Activated CD4-positive, alpha-beta T cell treated with anti-CD3 and anti-CD28 coated beads, Interleukin-2, amount 50 U/mL, for 24 hours (primary cell): ENCODE measurements around the gene CACNA1I.
A peak's percentile ranks its signal among the peaks of the same experiment; 100 is the strongest.

Experiments used
- DNase-seq, 2 donors: peaks; one replicate each; pipeline ENCODE4 v3.0.0-alpha.2; 2020; ENCODE audit warnings: low read depth in 1 of 2, low spot score in 1 of 2

The CACNA1I gene

DNA sequence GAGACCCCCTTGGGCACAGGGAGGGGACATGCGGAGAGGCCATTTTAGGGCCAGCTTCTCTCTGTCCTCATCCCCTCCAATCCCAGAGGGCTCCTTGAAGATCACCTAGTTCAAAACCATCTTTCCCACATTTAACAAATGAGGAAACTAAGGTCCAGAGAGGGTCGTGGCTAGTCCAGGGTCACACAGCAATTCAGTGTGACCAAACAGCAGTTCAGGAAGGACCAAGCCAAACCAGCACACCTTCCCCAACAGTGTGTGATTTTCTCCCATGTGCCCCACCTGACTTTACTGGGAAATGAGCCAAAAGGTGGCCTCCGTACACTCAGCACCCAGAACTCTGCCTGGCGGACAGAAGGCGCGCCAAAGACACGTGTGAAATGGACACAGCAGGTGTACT is 51.3 kb downstream of the CACNA1I start:
- no peak for DNase-seq

DNA sequence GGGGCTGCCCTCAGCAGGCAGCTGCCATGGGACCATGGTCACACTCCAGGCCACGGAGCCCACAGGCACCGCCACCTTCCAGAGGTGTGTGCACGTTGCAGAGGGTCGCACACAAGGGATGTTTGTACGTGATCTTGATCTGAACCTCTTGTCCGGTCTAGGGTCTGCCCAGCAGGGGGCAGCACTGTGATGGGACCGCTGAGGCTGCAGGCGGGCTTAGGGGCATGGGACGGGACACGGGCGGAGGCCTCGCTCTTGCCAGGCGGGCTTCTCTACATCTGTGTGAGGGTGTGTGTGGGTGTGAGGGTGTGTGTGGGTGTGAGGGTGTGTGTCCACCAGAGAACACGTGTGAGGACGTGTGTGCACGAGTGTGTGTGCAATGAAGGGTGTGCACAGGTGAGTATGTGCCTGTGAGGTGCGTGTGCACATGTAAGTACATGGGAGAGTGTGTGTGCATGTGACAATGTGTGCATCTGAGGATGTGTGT is 52.4 kb downstream of the CACNA1I start:
- peak; percentile 40 to 52 for DNase-seq

DNA sequence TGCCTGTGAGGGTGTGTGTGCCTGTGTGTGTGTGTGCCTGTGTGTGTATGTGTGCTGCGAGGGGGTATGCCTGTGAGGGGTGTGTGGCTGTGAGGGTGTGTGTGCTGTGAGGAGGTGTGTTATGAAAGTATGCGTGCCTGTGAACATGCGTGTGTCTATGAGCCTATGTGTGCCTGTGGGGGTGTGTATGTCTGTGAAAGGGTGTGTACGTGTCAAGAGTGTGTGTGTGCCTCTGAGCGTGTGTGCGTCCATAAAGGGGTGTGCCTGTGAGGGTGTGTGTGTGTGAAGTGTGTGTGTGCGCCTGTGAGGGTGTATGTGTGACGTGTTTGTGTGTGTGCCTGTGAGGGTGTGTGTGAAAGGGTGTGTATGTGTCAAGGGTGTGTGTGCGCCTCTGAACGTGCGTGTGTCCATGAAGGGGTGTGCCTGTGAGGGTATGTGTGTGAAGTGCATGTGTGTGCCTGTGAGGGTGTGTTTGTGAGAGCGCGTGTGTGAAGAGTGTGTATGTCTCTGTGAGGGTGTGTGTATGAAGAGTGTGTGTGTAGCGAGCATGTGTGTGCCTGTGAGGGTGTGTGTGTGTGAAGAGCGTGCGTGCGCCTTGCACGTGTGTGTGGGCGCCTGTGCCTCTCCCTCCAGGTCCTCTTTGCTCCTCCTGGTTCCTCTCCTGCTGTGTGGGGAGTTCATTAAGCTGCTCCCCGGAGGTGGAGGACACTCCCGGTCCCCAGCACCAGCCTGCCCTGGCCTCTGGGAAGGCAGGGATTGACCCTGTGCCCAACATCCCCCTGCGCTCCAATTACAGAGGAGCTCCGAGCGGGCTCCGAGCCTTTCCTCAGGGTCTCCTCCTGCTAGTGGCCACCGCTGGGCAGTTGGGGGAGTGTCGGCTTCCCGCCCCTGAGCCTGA is 53.3 kb downstream of the CACNA1I start:
- DNase-seq: no peak

DNA sequence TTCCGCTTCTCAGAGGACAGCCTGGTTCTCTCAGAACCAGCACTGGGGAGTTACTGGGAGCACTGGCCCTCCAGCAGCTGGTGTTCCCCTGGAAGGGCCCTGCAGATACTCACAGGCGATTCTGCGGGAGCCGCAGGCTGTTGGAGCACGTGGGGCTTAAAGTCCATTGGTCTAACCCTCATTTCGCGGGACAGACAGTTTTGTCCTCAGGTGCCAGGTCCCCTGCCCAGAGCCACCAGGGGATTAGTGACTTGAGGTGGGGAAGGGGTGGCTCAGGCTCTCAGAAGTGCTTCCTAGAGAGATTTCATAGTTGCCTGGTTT is 53.9 kb downstream of the CACNA1I start:
- DNase-seq: no peak

DNA sequence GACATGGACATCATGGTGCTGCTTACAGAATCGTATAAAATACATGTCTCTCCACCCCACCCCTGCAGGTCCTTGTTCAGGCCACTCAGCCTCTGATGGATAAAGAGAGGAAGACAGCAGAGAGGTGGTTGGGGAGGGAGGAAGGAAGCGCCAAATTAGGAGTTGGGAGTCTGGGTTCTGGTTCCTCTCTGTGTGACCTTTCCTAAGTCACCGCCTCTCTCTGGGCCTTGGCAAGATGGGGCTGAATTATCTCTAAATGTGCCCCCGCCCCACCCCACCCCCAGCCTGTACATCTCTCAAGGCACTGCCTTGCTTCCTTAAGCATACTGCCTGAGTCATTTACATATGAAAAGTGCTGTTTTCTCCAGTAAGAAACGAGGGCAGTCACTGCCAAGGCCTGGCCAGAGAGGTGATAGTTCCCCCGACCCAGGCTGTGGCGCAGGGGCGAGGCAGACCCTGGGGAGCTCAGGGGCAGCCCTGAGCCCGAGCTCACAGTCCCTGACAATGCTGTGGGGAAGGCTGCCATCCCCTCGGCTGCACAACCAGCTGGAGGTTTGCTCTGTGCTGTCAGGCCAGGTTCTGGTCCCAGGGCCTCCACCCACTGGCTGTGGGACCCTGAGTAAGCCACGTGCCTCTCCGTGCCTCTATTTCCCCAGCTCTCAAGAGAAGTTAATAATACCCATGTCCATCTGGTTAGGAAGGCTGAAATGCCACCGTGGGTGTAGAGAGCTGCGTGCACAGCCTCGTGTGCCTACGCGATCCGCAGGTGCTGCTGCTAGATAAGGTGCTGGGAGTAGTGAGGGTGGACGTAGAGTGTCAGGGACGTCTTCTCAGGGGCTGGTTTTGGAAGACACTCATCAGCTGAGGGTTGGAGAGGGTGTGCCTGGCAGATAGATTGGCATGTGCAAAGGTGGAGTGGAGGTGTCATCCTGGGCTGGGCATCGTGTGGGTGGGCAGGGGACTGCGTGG is 55.3 kb downstream of the CACNA1I start:
- no peak for DNase-seq

DNA sequence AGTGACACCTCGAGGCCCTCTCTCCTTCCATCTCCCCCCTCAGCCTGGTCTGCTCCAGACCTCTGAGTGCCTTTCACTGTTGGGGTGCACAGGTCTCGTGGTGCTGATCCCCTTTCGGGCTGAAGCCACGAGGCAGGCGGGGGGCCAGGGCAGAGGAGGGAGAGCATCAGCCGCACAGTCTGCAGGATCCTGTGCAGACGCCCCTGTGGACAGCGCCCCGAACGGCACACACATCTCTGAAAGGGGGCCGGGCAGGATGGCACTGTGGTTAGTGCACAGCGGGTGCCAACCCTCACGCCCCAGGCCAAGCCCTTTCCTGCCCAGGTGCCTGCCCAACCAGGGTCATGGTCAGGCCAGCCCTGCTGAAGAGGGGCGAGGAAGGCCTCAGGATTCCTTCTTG is 56.7 kb downstream of the CACNA1I start:
- no peak for DNase-seq

DNA sequence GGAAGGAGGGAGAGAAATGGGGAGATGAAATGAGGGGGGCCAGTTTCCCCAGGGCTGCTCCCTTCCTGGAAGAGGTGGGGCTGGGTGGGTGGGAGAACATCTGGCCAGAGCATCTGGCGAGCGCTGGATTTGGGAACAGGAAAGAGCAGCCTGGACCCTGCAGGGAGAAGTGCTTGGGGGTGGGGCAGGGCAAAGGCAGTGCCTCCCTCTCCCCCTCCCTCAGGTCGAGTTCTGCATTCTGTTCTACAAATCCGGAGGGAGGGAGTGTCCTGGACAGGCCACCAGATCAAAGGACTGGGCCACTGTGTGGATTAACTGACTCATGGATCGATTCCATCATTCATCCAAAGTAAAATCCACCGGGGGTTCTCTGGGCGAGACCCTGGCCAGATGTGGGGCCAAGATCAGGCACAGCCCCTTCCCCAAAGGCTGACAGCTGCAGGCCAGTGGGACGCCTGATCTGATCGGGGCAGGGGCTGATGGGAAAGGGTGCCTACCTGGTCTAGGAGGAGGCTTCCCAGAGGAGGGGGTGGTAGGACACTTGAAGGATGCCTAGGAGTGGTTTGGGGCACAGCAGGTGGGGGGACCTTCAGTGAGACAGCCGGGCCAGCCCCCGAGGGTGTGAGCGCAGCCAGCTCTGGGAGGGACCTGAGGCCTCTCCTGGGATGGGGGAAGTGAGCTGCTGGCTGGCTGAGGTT is 57.5 kb downstream of the CACNA1I start:
- no peak for DNase-seq

DNA sequence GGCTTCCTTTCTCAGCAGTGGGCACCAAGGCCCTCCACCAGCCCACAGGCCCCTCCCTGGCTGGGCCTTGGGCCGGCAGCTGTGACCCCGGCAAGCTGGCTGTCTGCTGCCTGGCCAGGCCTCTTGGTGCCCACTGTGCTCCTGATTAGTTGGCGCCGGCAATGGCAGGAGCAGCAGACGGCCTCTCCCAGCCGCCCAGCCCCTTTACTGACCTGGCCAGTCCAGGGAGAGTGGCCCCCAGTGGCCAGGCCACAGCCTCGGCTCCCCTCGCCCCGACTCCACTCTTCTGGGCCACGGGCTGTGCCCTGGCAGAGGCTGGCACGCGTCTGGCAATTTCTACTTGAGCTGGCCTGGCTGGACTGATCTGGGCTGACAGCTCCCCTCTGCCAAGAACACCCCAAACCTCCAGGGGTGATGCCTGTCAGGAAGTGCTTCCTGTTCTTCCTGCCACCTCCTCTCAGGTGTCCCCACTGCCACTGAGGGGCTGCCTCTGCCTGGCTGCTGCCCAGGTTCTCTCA is 58.1 kb downstream of the CACNA1I start:
- DNase-seq: no peak

DNA sequence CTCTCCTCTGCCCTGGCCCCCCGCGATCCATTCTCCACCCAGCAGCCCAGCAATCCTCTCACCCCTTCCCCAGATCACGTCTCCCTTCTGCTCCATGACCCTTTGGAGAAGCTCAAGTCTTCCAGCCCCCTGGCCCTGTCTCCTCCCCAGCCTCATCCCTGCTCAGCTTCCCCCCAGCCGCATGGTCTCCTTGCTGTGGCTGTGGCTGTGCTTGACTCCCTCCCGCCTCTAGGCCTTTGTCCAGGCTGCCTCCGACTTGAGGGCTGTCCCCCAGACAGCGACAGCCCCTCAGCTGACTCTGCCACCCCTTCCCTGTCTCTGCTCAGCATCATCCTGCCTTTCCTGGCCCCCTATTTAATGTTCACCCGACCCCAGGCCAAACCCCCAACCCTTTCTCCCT is 59.3 kb downstream of the CACNA1I start:
- DNase-seq: no peak

DNA sequence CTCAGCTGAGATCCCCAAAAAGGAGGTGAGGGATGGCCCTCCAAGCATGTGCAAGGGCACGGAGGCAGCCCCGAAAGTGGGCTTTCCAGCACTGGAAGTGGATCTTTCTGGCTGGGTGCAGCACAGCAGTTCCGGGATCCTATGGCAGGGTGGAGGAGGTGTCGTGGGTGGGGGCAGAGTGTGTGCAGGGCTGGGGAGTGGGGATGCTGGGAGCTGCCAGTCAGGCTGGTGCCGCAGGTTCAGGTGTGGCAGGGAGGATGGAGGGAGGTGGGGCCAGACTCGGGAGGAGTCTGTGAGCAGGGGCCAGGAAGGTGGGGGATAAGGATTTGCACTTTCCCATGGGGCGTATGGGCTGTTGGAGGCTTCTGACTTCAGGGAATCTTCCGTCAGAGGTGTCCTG is 60.2 kb downstream of the CACNA1I start:
- no peak for DNase-seq

DNA sequence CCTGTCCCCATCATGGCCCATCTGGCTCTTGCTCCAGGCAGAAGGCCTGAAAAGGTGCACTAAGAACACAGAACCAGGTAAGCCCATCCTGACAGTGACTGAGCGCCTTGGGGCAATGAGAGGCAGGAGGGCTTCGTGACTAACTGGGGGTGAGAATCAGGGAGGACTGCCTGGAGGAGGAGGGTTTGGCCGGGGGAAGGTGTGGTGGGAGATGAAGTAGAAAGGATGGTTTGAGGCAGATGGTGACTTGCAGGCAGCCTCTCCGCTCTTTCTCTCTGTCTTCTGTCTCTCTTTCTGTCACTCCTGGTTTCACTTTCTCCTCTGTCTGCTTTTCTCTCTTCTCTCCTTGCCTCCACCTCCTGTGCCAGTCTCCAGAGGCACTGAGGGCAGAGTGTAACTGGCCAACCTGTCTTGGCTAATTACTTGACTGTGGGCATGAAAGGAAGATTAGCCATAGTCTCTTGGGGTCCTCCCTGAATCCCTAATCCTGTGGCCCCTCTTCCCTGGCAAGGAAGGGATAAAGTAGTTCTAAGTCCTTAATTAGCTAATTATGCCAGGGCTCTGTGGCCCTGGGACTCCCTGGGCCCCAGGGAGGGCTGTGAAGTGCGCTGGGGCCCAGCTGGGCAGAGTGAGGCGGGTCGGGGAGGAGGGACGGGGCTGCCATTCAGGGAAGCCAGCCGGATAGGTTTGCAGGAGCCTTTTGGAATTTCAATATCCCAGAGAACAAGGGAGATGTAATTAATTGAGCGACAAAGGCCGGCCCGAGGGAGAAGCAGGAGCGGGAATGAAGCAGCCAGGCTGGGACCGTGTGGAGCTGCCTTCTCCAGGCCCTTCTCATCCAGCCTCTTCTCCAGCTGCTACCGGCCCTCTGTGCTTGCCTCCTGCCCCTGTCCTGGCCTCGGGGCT is 61.1 kb downstream of the CACNA1I start:
- no peak for DNase-seq

DNA sequence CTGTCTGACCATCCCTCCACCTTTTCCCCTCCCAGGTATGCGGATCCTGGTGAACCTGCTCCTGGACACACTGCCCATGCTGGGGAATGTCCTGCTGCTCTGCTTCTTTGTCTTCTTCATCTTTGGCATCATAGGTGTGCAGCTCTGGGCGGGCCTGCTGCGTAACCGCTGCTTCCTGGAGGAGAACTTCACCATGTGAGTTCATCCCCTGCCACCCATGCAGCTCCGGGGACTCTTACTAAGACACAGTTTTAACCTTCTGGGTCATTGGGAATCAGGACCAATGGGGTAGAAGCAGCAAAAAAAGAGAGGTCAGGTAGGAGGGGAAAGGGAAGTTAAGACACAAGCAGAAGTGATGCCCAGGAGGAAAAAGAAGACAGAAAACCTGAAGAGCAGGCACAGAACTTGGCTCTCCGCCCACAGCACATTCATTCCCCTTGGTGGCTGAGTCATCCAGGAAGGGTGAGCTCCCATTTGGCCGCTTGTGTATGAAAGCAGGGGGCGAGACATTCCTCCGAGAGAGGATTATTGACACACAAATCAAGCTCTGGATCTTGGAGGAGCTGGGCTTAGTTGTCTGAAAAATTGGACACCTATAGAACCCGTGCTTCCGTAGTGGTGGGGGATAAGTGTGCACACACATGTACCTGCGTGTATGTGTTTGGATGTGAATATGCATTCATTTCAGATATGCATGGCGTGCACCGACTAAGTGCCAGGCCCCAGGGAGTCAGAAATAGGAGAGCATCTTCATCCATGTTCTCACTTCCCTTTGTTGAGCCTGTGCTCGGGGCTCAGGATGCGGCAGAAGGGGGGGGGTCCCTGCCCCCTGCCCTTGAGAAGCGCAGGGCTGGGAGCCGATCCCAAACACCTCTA is 64.2 kb downstream of the CACNA1I start:
- no peak for DNase-seq

DNA sequence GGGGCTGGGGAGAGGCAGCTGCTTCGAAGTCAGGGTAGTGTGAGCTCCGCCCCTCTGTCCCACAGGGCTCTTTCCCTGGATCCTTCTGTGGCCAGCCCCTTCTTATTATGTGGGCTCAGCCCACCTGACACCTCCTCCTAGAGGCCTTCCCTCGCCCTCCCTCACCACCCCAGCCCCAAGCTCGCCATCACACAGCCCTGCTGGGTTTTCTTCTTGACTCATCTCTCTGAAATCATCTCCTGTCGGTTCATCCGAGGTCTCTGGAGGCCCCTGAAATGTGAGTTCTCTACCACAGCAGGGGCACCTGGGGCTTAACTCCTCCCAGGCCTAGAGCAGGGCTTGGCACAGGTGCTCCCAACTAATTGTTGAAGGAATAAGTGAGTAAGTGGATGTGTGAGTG is 65.2 kb downstream of the CACNA1I start:
- no peak for DNase-seq

DNA sequence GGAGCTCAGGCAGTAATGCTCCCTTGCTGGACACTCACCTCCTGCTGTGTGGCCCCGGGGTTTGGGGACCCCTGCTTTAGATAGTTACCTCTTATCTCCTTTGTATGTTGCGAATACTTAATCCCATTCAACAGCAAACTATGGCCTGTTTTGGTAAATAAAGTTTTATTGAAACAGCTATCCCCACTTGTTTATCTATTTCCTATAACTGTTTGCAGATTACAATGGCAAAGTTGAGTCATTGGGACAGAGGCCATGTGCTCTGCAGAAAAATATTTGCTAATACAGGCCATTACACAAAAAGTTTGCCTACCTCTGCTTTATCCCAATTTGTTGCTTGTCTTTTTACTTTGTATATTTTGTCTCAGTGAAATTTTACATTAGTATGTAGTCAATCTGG is 68.4 kb downstream of the CACNA1I start:
- DNase-seq: no peak

DNA sequence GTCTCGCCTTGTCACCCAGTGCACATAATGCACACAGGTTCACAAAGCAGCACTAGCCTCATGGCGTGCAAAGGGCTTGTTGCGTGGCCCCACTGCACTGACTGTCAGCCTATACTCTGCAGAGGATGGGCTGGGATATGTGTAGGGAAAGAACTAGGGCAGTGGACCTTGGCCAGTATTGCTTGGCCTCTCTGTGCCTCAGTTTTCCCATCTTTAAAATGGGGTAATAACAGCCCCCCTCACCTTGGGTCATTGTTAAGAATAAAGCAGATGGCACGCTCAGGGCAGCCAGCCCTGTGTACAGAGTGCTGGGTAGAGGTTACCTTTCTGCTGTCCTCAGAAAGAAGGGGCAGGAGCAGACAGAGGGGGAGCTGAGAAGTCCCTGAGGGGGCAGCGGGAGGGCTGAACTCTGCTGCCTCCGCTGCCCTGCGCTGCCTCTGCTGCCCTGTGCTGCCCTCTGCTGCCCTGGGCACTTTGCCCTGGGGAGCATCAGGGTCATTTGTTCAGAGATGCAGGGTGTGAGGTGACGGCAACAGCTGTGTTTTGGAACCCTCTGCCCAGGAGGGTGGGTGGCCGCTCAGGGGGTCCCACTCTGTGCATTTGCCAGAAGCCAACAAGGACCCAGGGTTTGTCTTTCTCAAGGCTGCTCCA is 71.2 kb downstream of the CACNA1I start:
- DNase-seq: no peak

DNA sequence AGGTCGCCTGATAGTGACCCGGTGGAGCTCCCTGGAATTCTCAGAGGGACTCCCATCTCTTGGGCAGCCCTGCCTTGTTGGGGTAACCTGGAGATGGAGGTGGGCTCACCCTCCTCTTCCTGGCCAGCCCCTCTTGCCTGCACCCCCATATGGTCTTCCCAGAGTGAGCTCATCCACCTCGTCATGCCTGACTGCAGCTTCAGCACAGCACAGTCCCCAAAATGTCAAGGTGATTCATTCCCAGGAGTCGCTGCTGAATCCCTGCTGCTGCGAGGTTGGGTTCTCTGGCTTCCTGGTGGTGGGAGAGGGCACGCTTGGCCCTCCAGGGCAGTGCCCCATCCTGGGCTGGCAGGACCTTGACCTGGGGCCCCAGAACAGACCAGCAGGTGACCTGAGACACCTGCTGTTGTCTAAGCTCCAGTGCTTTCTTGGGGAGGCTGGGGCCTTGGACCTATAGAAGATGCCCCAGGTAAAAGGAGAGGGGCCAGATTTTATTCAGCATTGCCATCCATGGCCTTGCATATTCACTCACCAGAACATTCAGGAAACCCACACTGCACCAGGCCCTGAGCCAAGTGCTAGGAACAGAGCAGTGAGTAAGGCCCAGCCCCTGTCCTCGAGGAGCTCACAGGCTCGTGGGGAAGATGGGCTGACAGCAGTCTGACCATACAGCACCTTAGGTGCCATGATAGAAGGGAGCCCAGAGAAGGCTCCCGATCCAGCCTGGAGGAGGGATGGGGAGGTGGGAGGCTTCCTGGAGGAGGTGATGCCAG is 72.9 kb downstream of the CACNA1I start:
- DNase-seq: no peak

DNA sequence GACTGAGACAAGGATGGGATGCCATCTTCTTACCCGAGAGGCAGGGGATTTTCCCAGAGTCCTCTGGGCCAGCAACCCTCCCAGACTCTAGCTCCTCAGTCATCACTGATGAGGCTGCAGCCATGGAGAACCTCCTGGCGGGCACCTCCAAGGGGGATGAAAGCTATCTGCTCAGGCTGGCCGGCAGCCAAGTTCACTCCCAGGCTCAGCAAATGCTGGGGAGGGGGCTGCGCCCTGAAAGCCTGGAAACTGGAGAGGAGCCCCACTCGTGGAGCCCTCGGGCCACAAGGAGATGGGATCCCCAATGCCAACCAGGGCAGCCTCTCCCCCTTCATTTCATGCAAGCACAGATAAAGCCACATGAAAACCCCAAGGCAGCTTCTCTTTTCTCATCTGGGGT is 75.0 kb downstream of the CACNA1I start:
- no peak for DNase-seq
